T-helper 9 cell (primary cell): ENCODE data around the gene SHISA3.

ENCODE experiments used
- DNase-seq: peaks from one replicate; pipeline ENCODE4 v3.0.0-alpha.2; 2020

The SHISA3 gene

DNA sequence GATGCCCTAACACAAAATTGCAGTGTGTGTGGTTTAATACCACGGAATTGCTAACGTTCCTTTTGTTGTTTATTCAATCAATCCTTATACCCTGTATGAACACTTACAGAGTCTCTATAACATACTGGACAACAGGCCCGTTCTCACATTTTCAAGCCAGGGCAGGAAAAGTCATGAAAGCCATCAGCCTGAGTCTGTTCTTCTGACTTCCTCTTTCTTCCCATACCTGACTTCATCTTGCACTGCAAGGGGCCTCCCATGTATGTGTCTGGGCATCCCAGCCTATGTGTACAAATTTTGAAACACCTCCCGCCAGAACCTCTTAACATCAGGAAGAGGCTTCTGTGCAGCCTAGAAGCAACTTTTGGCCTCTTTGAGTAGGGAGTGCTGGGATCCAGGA is 4.9 kb upstream of the SHISA3 start:
- no peak for DNase-seq

DNA sequence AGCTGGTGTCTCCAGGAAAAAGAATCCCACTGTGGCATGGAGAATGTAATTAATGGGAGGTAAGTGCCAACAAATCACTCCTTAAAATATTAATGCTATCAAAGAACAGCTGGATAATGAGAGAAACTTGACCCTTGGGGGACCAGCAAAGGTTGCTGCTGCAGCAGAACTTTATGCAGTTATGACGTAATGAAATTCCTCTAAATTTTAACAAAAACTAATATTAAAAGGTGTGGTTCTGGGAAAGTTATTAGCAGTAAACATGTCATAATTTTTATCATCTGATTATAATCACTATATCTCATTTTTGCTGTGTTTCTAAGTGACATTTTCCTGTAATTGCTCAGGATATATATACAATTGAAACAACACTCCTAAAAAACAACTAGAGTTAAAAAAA is 1.7 kb upstream of the SHISA3 start:
- DNase-seq = no peak

DNA sequence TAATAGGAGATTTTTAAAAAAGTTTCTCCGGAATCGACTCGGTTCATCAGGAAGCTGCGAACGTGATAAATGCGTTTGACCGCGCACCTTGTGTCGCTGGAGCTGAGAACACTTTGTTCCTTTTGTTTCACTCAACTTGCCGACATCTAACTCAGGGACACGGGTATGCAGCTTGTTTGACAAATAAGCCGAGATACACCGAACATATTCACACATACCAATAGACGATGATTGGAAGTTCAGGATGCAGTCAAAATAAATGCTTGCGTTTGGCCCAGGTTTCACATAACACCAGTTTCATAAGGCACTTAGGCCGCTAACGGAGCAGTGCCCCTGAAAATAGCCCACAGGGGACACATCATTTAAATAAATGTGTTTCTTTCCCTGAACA is 932 bp upstream of the SHISA3 start:
- no peak for DNase-seq

DNA sequence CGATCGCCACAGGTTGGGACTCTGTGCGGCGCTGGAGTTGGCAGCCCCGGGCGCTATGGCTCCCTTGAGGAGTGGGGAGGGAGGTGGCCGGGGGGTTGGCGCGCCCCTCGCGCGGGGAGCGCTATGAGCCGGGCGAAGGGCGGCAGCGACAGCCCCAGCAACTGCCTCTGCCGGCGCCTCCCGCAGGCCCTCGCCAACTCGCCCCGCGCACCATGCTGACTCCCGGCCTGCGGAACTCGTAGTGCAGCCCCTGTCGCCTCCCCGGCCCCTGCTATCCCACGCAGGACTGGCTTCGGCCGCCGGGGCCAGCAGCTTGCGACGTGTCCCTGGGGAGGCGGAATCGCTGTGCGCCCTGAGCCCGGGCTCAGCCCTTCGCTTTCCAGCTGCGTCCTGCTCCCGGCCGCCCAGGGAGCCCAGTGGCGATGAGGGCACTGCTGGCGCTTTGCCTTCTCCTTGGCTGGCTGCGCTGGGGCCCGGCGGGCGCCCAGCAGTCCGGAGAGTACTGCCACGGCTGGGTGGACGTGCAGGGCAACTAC is 415 bp downstream of the SHISA3 start:
- DNase-seq = no peak

DNA sequence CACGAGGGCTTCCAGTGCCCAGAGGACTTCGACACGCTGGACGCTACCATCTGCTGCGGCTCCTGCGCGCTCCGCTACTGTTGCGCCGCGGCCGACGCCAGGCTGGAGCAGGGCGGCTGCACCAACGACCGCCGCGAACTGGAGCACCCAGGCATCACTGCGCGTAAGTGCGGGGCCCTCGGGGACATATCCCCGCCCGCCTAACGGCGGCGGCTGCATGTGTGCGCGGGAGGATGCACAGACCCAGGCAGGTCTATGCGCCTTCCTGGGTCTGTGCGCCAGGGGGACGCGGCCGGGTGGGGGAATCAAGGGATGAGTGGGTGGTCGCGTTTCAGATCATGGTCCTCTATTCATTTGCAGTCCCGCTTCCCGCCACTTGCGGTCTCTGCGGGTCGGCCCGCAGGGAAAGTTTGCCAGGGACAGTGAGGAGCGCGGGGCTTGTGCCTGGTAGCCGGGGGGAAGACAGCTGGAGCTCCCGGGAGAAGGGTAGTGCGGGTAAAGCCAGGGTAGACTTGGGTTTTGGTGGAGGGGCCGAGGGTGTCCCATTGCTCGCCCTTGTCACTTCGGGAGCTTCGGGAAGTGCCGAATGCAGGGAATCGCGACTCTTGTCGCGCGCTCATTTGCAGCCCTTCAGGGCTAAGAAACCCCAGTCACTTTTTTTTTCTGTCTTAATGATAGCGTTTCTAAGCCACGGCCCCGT is 1.0 kb downstream of the SHISA3 start:
- DNase-seq = no peak

DNA sequence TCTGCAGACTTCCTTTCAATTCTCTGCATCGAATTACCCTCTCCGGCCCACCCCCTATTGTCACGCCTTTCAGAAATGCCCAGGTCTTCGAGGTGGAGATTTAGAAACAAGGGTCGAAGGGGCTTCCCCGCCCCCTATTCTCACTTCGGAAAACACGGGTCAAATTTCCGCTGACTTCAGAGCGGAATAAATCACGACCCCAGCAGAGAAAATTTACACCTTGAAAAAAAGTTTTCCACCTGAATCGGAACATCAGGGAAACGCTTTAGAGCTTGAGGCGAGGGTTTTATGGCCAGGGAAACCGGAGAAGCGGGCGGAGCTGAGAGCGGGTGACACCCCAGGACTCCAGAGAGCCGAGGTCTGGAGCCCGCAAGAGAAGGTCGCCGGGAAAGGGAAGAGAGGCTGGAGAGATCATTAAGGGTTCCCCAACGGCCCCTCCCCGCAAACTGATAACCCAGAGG is 1.6 kb downstream of the SHISA3 start:
- no peak for DNase-seq

DNA sequence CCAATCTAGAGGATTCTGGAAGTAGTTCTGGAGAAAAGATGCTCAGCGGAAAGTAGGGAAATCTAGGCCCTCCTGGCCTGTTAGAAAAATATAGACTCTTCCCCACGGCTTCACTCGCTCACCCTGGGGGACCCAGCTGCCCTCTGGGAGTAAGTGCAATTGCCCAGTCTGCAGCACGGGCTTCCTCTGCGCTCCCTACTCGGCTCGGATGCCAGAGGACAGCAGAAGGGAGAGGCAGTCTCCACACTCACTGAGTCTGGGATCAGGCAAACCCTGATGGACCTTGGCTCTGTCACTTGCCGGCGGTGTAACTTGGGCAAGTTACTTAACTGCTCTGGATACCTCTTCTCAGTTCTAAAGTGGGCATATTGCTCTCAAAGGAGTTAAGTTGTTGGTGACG is 2.1 kb downstream of the SHISA3 start:
- DNase-seq = no peak

DNA sequence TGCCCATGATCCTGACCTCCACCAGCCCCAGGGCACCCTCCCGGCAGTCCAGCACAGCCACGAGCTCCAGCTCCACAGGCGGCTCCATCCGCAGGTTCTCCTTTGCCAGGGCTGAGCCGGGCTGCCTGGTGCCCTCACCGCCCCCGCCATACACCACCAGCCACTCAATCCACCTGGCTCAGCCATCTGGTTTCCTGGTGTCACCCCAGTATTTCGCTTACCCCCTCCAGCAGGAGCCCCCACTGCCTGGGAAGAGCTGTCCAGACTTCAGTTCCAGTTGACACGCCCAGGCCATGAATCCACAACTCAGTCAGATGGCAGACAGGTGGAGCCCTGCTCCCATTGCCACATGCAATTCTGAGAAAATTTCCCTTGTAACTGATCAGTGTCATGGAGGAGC is 3.9 kb downstream of the SHISA3 start:
- DNase-seq = no peak

DNA sequence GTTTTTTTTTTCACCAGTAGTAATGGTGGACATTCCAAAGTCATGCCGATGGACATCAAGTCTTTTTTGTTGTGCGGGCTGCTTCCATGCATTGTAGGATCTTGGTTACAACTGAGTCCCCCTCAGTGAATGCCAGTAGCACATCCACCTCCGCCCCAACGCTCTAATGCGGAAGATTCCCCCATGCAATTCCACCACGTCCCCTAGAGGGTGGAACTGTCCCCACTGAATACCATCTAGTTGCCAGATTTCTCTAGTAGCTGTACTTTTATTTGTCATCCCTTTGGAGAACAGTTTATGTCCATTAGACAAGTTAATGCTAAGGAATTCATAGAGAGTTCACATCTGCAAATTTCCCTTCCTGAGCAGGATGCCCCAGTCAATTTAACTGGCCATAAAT is 6.7 kb downstream of the SHISA3 start:
- DNase-seq = no peak

DNA sequence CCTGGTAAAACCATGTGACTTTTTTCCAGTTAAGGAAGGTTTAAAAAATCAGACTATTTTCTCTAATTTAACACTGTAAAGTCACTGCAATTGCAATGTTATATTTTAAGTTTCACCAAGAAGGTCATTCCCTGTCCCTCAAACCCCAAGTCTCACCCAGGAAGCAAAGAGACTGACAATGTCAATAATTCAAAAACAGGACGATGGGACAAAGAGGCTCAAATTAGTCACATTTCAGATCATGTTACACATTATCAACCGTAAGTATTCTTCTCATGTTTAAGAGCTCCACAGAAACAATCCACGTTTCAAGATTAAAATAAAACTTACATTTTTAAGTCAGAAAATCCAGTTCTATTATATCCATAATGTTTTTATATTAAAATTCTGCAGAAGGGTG is 13.2 kb downstream of the SHISA3 start:
- no peak for DNase-seq

DNA sequence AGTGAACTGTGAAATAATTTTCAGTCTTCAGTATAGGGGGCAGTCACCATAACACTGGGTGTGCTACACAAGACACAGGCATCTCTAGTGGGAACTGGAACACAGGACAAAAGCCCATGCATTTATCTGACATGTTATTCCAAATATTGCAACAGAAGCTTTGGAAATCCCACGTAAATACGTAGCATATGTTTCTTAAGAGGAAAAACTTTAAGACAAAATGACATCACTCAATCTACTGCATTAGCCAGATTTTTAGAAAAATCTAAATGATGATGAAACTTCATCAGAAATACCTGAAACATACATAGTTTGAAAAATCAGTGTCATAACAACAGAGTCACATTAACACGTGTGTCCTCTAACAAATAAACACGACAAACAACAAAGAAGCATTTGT is 14.5 kb downstream of the SHISA3 start:
- DNase-seq = no peak

DNA sequence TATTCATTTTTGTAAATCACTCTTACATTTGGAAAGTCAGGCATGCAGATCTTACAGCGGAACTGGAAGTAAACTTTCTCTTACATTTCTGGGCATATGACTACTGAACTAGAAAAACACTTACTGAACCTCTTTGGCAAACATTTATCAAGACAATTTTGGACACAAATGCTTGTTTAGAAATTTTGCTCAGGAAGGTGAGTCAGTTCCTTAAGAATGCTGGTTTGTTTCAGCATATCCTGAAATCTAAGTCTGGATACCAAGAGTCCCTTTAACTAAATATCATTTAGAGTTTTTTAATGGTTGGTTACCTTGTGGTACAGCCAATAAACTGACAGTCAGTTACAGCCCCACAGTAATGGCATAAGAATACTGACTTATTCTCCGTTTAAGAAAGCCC is 15.0 kb downstream of the SHISA3 start:
- no peak for DNase-seq

DNA sequence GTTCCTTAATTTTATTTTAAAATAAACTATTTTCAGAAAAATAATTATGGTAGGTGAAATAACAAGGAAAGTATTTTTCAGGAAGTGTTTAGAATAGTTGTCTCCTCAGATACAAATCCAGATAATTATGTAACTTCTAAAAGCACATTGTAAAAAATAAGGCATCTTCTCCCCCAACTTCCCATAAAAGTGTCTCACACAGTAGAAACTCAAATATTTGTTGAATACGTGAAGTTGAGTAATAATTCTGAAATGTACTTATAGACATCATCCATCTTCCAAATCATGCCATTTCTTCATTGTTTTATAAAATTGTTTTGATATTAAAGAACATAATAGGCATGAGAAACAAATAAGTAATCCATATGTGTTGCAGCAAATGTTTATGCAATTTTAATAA is 18.0 kb downstream of the SHISA3 start:
- DNase-seq = no peak

DNA sequence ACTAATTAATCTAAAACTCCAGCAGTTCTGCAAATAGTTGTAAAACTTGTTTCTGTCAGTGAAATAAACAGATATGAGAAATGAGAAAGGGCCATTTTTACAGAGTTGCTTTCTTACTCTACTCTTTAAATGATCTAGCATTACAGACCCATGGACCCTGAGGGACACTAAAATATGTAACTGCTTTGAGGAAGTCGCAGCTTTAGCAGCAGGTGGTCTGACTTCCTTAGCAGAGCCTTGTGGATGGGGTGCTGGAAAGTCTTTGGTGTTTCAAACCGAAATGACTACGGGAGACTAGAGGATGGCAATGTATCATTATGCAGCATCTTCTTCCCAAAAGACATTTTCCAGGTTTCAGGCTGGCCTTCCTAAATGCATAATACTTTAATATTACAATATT is 18.7 kb downstream of the SHISA3 start:
- DNase-seq = no peak

DNA sequence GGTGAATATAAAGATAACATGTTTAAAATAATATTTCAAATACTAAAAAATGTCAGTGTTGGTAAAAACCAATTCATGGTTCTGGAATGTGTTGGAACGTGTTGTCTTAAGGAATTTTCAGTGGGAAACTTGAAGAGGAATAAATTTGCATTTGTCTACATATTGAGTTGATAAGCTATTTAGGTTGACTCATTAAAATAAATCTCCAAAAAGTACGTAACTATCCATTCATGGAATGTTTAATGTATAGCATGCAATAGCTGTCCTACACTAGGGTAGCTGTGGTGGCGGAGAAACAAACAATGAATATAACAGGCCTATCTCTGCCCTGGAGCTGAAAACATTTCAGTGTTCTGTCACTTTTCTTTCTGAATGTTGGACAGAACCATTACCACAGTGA is 20.3 kb downstream of the SHISA3 start:
- DNase-seq = no peak

DNA sequence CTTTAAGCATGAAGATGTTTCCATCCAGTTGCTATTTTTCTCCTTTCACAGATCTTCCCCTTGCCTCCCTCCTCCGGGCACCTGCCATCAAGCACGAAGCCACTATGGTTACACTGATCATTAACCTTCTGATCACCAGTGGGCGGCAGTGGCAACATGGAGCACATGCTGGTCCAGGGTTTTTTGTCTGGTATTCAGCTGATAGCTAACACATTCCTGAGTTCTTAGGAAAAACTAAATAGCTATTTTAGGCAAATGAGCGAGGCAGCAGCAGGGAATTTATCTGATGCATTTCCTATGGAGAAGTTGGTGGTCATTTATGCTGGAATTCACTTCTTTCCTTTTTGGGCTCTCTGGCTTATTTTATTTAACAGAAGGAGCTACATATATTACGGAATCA is 22.9 kb downstream of the SHISA3 start:
- DNase-seq = no peak

DNA sequence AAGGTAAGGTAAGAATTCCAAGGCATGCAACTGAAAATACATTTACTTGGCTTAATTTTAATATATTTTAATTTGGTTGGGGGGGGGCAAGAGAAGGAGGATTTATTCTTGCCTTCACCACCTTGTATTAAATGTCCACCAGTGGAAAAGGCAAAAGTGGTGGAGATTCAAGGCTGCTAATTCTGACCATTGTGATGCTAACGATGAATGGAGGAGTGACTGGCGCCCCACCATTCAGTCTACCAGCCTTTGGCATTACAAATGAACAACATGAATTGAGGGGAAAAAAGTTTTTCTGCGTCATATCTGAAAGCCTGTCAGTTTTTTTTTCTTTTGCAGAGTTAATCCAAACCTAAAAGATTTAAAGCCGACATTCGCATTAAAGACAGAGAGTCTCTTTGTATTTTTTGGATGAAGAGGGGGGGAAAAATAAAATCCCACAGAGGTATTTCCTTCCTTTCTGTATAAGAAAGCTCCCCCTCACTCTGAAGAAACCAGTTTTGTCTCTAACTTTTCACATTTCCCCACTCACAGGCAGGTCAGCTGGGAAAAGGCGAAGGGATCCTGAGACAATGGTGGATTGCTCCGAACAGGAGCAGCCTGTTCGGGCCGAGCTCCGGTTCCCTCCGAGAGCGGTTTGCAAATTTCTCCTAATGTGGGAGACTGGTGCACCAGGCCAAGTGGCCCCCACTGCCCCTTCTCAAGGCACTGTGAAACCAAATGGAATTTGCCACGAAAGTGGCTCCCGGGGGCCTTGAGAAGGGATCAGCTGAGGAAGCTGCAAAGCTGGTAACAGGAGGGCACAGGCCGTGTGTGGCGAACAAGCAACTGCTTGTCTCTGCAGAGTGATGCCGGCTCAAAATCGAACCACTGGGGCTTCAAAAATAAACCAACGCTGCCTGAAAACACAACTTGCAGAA is 28.1 kb downstream of the SHISA3 start:
- no peak for DNase-seq

DNA sequence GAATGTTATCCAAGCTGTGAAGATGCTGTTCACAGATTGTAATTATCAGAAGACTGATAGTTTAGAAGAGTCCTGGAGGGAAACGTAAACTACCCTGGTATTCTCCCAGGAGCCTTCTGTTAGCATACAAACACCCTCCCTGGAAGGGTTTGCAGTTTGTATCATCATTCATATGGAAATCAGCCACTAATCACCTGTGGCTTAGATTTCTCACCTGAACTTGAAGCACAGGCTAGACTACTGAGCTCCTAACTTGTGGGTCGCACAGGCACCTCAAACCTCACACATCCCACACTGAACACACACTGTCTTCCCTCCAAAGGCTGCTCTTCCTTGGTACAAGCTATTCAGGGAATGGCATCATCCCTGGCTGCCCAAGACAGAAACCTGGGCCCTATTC is 30.7 kb downstream of the SHISA3 start:
- DNase-seq = no peak

DNA sequence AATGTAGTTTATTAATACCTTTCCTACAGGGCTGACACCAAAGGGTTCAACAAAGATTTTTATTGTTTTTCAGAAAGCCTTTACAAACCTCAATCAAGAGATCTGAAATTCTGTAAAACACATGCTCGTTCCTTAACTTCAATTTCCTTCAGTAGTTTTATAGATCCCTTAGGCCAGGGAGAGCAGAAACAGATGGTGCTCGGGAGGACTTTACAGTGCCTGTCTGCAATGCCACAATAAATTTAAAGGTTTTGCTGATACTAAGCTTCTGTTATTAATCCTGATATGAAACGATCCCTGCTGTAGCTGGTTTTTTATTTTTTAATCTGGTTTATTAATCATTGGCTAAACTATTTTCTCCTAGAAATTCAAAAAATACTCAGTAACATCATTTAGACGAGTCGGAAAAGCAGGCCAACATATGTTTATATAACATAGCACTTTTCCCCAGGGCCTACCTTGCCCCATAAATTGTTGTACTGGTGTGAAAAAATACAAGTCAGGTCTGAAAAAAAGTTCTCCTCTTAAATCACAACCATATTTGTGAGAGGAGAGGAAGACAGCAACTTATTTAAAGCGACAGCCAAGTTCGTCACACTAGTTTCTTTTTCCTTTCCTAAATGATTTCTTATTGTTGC is 39.8 kb downstream of the SHISA3 start:
- no peak for DNase-seq

DNA sequence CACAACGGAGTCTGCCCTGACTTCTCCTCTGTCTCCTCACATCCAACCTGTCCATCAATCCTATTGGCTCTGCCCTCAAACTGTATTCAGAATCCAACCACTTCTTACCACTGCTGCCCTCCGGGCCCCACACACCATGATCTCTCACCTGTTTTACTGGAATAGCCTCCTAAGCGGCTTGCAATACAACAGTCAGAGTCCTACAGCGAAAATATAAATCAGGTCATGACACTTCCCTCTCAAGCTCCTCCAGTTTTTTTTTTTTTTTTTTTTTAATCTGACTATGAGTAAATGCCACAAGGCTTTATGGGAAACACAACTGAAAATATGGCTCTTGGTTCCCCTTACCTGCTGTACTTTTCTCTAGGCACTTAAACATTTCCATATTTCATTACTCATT is 42.8 kb downstream of the SHISA3 start:
- DNase-seq = no peak

DNA sequence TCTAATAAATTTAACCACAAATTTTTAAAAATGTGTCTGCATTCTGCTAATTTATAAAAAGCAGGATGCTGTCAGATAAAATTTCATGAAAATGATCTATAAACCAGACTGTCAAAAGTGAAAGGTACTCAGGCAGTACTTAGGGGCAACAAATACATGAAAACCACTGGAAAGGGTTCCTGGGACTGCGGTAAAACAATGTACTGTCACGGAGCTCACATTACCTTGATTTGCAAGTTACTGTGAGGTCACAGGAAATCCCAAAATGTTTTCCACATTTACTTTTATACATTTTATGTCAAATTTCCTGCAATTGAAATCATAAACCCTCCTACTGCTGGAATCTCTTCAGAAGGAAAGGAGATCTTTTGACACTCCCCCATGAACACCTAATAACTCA is 45.3 kb downstream of the SHISA3 start:
- DNase-seq = no peak

DNA sequence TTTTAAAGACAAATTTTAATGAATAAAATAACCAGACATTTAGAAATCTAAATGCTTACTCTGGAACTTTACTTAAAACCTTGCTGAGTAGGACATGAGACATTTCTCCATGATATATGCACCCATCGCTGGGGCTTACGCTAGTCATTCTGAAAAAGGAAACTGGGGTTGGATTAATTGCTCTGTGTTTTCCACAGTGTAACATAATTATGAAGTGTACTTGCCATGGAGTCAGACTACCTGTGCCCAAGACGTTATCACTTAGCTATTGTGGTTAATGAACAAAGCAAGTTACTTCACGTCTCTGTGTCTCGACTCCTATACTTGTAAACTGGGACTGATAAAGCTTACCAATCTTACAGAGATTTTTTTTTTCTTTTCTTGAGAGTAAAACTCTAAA is 47.8 kb downstream of the SHISA3 start:
- DNase-seq = no peak

DNA sequence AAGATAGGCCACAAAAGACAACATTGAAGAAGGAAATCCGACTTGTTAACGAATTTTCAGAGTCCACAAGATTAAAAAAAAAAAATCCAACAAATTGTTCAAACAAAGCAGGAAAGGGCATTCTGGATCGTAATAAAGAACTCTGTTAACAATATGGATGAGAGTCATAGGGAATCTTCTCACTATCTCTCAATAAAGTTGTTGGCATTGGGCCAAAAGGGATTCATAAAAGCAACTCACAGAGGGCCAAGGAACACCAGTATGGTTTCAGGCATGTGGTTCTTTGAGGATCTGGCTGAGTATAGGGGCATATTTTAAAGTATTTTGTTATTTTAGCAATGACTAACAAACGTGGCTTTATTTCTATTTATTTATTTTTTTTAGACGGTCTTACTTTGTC is 49.5 kb downstream of the SHISA3 start:
- no peak for DNase-seq
